GM12865 (cell line): Measurements from ENCODE around the gene FOXO3.

ENCODE experiments used
- DNase-seq: peaks from one replicate; pipeline ENCODE4 v3.0.0; 2010; ENCODE audit warnings: low read depth
- H3K4me3 ChIP-seq: 2 replicates; pipeline ENCODE4 v1.5.1; 2011; ENCODE audit warnings: mild to moderate bottlenecking, low read depth, low read length, control low read depth
- TF ChIP-seq, protein P1 (sequence below): IDR thresholded peaks from 2 replicates; pipeline ENCODE4 v1.5.1; 2011; ENCODE audit warnings: low read length, control low read depth, low read depth, inconsistent platforms; ENCODE audit not compliant: insufficient read depth; ENCODE audit errors: missing control alignments

The FOXO3 gene

DNA sequence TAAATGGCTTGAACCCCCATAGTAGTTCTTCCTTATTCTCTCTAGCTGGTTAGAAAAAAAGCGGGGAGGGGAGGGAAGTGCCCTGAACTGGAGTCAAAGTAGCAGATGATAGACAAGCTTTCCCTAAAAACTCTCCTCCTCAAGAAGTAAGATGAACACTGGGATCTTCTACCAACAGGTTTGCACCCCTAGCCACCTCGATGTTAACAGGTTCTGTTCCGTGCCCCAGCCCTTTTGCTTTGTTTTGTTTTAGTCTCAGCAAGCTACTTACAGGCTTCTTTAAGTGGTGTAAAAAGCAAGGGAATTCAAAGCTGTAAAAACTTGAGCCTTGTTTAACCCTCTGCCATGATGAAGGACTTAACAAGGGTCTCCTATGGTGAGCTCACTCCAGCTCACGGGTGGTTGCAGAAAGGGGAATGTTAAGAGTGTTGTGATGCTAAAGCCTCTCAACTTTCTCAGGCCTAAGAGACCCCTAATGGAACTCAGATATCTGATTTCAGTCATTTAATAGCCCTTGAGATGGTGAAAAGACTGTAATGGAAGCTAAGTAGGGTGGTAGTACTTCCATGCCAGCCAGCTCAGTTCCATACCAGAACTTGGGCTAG lies 106.0 kb downstream of the FOXO3 start:
- no peak for DNase-seq
- no peak overlapping the region for H3K4me3 ChIP-seq

DNA sequence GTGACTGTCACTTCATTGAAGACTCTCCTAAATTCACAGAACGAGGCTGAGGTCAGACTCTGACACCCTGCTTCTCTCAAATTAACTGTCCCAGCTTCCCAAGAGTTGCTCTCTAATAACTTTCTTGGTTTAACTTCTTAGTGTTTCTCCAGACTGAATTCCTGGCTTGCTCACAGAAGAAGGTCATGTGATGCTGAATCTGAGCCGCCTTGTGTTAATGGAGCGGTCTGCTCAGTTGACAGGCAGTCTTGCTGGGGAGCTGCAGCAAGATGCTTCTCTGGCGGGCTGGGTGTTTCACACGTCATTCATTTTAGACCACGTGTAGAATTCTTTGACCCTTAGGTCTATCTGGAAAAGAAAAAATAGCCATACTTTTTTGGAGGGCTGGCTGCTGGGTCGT lies 107.3 kb downstream of the FOXO3 start:
- TF ChIP-seq, protein P1, sequence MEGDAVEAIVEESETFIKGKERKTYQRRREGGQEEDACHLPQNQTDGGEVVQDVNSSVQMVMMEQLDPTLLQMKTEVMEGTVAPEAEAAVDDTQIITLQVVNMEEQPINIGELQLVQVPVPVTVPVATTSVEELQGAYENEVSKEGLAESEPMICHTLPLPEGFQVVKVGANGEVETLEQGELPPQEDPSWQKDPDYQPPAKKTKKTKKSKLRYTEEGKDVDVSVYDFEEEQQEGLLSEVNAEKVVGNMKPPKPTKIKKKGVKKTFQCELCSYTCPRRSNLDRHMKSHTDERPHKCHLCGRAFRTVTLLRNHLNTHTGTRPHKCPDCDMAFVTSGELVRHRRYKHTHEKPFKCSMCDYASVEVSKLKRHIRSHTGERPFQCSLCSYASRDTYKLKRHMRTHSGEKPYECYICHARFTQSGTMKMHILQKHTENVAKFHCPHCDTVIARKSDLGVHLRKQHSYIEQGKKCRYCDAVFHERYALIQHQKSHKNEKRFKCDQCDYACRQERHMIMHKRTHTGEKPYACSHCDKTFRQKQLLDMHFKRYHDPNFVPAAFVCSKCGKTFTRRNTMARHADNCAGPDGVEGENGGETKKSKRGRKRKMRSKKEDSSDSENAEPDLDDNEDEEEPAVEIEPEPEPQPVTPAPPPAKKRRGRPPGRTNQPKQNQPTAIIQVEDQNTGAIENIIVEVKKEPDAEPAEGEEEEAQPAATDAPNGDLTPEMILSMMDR = no peak
- H3K4me3 ChIP-seq = no peak overlapping the region
- no peak for DNase-seq

More for the DNA sequence above, 106.0 kb downstream of the FOXO3 start:
- TF ChIP-seq, protein P1 = no peak

DNA sequence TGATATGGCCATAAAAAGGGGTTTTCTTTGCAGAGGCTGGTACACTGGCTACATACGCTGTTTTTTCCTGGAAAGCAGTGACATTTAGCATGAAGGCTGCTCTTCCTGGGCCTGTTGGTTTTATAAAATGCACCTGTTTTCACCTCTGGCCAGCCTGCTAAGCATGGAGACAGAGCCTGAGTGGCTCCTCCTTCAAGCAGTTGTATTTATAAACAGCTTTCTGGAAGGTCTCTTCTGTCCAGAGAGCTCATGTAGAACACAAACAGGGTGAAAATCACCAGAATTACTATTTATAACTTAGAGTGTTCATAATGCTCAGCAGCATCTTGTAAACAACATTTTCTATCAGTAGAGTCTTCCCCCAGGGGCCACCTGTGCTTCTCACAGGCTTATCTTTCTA lies 109.0 kb downstream of the FOXO3 start:
- TF ChIP-seq, protein P1 = no peak
- no peak for DNase-seq
- no peak overlapping the region for H3K4me3 ChIP-seq

DNA sequence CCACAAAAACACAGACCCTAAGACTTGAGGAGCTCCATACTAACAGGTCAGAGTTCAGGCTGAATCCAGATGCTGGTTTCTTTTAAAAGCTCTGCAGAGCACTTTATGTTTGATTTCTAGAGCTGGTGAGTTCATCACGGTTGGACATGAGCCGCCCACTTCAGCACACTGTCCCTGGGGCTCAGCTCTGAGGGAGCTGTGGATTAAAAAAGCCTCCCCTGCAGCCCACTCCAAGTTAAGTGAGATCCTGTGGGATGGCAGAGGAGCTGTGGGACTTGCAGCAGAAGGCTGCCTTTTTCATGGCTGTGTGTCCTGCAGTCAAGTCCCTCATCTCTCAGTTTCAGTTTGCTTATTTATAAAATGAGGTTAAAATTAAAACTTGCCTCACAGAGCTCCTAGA lies 110.5 kb downstream of the FOXO3 start:
- DNase-seq = no peak
- H3K4me3 ChIP-seq = no peak overlapping the region
- TF ChIP-seq, protein P1 = no peak

DNA sequence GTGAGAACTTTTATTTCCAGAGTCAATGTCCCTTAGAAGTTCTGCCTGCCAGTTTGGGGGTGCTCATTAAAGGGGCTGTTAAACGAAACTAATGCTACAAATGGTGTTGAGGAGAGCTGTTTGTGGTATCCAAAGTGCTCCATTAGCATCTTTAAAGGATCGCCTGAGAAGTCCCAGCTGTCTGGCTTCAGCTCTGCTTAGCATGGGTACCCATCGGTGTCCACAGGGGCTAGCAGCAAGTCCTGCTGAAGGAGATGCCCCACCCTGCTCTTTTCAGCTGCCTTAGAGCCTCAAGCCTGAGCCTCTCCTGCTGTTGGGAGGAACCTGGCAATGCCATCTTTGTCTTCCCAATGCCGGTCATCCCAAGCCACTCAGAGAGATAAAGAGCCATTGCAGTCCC lies 111.1 kb downstream of the FOXO3 start:
- TF ChIP-seq, protein P1 = no peak
- H3K4me3 ChIP-seq = no peak overlapping the region
- DNase-seq = no peak

DNA sequence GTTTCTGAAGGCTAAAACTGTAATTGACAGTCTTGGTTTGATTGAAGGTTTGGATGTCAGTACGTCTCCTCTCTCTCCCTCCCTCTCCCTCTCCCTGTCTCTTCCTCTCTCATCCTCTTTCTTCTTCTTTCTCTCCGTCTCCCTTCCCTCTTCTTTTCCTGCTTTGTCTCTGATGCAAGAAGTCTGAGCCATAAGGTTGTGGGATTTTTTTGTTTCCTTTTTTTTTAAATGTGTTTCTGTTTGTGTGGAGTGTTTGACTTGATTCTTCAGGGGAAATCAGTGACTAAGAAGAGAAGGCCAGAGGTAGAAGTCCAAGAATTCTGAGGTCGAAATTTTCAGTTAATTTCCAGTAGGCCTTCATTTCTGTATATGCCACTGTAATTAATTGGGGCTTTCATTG lies 111.9 kb downstream of the FOXO3 start:
- TF ChIP-seq, protein P1 = no peak
- no peak overlapping the region for H3K4me3 ChIP-seq
- DNase-seq = no peak

DNA sequence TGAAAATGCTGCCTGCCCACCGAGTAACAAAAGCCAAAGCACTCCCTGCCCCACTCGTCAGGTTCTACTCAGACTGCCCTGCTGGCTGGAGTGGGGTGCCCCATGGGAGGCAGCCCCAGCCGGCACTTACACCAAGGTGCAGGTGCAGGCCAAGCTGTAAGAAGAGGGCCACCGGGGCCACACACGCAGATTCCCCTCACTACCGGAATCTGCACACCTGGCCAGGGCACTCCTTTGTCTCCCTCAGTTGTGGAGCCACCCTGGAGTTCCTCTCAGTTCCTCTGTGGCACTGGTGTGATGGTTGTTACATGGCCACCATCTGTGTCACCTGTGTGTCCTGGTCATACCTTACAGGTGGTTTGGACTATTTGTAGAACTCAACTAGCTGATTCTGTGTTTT lies 112.4 kb downstream of the FOXO3 start:
- TF ChIP-seq, protein P1 = no peak
- DNase-seq = peak; percentile 13
- H3K4me3 ChIP-seq = no peak overlapping the region
